GM12878 (cell line): ENCODE results near the gene TBP. TPM values are rescaled to one million over a fixed set of nuclear protein-coding genes. Genes with fewer than 3 reads are reported as not detected.

Experiments used
- ATAC-seq: fragments of 200-7000 bp; cut with Tn5 transposase; 3 replicates; pipeline ENCODE4 v1.9.1; 2020; ENCODE audit warnings: mild to moderate bottlenecking, moderate library complexity
- BruUV-seq: library from RNA; stranded (reverse); fragments of 400-500 nt; replicated peaks from 2 replicates; lab custom pipeline; 2021; lab: Mats Ljungman, UMichigan
- CTCF ChIA-PET: fragments of 300-600 bp; sonication (Branson Sonifier 250); formaldehyde crosslinking; extraction: SDS; loops from one replicate; lab custom pipeline; 2021; ENCODE audit warnings: inconsistent platforms; lab: Yijun Ruan, JAX
- POLR2A ChIA-PET: fragments of 350-600 bp; formaldehyde crosslinking; extraction: SDS; loops from one replicate; lab custom pipeline; 2021; ENCODE audit warnings: inconsistent platforms; lab: Charles Lee
- RAD21 ChIA-PET: fragments of 300-600 bp; sonication (Branson Sonifier 250); formaldehyde crosslinking; loops from one replicate; lab custom pipeline; 2023; ENCODE audit warnings: antibody characterized with exemption; ENCODE audit not compliant: unreplicated experiment; lab: Charles Lee
- SMC1A ChIA-PET: fragments of 300-600 bp; sonication (Branson Sonifier 250); formaldehyde crosslinking; loops from one replicate; lab custom pipeline; 2023; ENCODE audit not compliant: unreplicated experiment, uncharacterized antibody; lab: Charles Lee
- DNase-seq: peaks from one replicate; pipeline ENCODE4 v3.0.0-alpha.2; 2011; ENCODE audit warnings: low read depth, low spot score
- FAIRE-seq: peaks from 3 replicates; lab custom pipeline; 2011; peaks lifted over from hg19 to GRCh38; lab: Jason Lieb, UNC
- H2AFZ ChIP-seq: 2 replicates; pipeline ENCODE4 v1.6.0; 2011; ENCODE audit warnings: low read depth, low read length, control low read depth; ENCODE audit not compliant: control insufficient read depth
- H3K27ac ChIP-seq: 2 replicates; pipeline ENCODE4 v1.5.1; 2011; ENCODE audit warnings: control low read depth; ENCODE audit not compliant: control insufficient read depth, insufficient read depth
- H3K27me3 ChIP-seq, 2 experiments: replicated peaks in 1 of 2; 2 replicates each; pipeline versions ENCODE4 v1.6.0 to v1.6.1; 2011; ENCODE audit warnings: low read length in 1 of 2; ENCODE audit not compliant: control insufficient read depth in 2 of 2, insufficient read depth in 2 of 2
- H3K36me3 ChIP-seq, 2 experiments: 2 replicates each; pipeline ENCODE4 v1.5.1; 2011; ENCODE audit warnings: low read length in 1 of 2; ENCODE audit not compliant: control insufficient read depth in 2 of 2, insufficient read depth in 2 of 2
- H3K4me1 ChIP-seq: 2 replicates; pipeline ENCODE4 v1.6.1; 2011; ENCODE audit warnings: mild to moderate bottlenecking, low read length, moderate library complexity, mixed read lengths; ENCODE audit not compliant: control insufficient read depth, insufficient read depth
- H3K4me2 ChIP-seq: 2 replicates; pipeline ENCODE4 v1.6.0; 2011; ENCODE audit warnings: control low read depth; ENCODE audit not compliant: control insufficient read depth, insufficient read depth
- H3K4me3 ChIP-seq: fragments of 200-600 bp; sonication (generic); 2 replicates; pipeline ENCODE4 v1.5.1; 2016
- H3K79me2 ChIP-seq: 2 replicates; pipeline ENCODE4 v1.6.0; 2011; ENCODE audit warnings: low read length; ENCODE audit not compliant: control insufficient read depth, insufficient read depth
- H3K9ac ChIP-seq: 2 replicates; pipeline ENCODE4 v1.8.0; 2011; ENCODE audit warnings: low read length, control low read depth, mixed read lengths; ENCODE audit not compliant: control insufficient read depth, insufficient read depth
- H3K9me3 ChIP-seq: replicated peaks from 3 replicates; pipeline ENCODE4 v1.5.1; 2011; ENCODE audit warnings: mild to moderate bottlenecking, low read length; ENCODE audit not compliant: control insufficient read depth, insufficient read depth
- H4K20me1 ChIP-seq: 2 replicates; pipeline ENCODE4 v1.6.0; 2011; ENCODE audit not compliant: control insufficient read depth, insufficient read depth
- BCL11A ChIP-seq: IDR thresholded peaks from 2 replicates; pipeline ENCODE4 v1.6.1; 2011; ENCODE audit warnings: low read depth, low read length
- CBX5 ChIP-seq: sonication (generic); IDR thresholded peaks from 2 replicates; pipeline ENCODE4 v1.6.1; 2016; ENCODE audit warnings: low read depth, moderate library complexity, mild to moderate bottlenecking, inconsistent platforms
- CHD4 ChIP-seq: fragments of 200-600 bp; sonication (generic); IDR thresholded peaks from 2 replicates; pipeline ENCODE4 v1.6.1; 2016; ENCODE audit warnings: mild to moderate bottlenecking
- GABPA ChIP-seq: IDR thresholded peaks from 2 replicates; pipeline ENCODE4 v1.6.1; 2014; ENCODE audit warnings: antibody characterized with exemption, low read depth, mild to moderate bottlenecking, inconsistent platforms
- HCFC1 ChIP-seq: fragments of 150-350 bp; IDR thresholded peaks from 2 replicates; pipeline ENCODE4 v1.6.1; 2014; ENCODE audit warnings: low read length
- IRF4 ChIP-seq: IDR thresholded peaks from 2 replicates; pipeline ENCODE4 v1.6.1; 2011; ENCODE audit warnings: low read depth, low read length
- MYC ChIP-seq: IDR thresholded peaks from 2 replicates; pipeline ENCODE4 v1.6.1; 2011; ENCODE audit warnings: mild to moderate bottlenecking, low read length, moderate library complexity, inconsistent platforms; ENCODE audit not compliant: insufficient read depth, insufficient replicate concordance, insufficient read length, severe bottlenecking
- NFIC ChIP-seq: IDR thresholded peaks from 2 replicates; pipeline ENCODE4 v1.6.1; 2012; ENCODE audit warnings: low read depth, mild to moderate bottlenecking, inconsistent platforms, low read length, moderate library complexity
- NFYA ChIP-seq: IDR thresholded peaks from 2 replicates; pipeline ENCODE4 v1.6.1; 2011; ENCODE audit warnings: low read depth, mild to moderate bottlenecking, low read length, improper control_type of control experiment, borderline replicate concordance
- PAX8 ChIP-seq: fragments of 450-650 bp; IDR thresholded peaks from 2 replicates; pipeline ENCODE4 v1.6.1; 2017; ENCODE audit warnings: mild to moderate bottlenecking, moderate library complexity
- PRDM15 ChIP-seq: fragments of 450-650 bp; formaldehyde crosslinking; IDR thresholded peaks from 2 replicates; pipeline ENCODE4 v1.4.0; 2020; ENCODE audit warnings: mild to moderate bottlenecking, moderate library complexity
- SKIL ChIP-seq: fragments of 450-650 bp; IDR thresholded peaks from 2 replicates; pipeline ENCODE4 v1.6.1; 2017; ENCODE audit warnings: mild to moderate bottlenecking, low read depth, inconsistent platforms; ENCODE audit not compliant: poor library complexity, severe bottlenecking
- SUZ12 ChIP-seq: fragments of 200-600 bp; sonication (generic); IDR thresholded peaks from one replicate; pipeline ENCODE4 v1.6.1; 2018; ENCODE audit warnings: antibody characterized with exemption, mild to moderate bottlenecking; ENCODE audit not compliant: unreplicated experiment
- TARDBP ChIP-seq: IDR thresholded peaks from 2 replicates; pipeline ENCODE4 v1.6.1; 2016; ENCODE audit warnings: borderline replicate concordance
- TBL1XR1 ChIP-seq: IDR thresholded peaks from 2 replicates; pipeline ENCODE4 v1.6.1; 2012; ENCODE audit warnings: low read depth, low read length, improper control_type of control experiment
- ZNF207 ChIP-seq: fragments of 450-650 bp; IDR thresholded peaks from 2 replicates; pipeline ENCODE4 v1.6.1; 2014; ENCODE audit warnings: antibody characterized with exemption, mild to moderate bottlenecking, borderline replicate concordance
- ZNF384 ChIP-seq: IDR thresholded peaks from 2 replicates; pipeline ENCODE4 v1.6.1; 2012; ENCODE audit warnings: low read depth, mild to moderate bottlenecking, low read length, improper control_type of control experiment, borderline replicate concordance
- WGBS: methylation state at CpG from one replicate; pipeline ENCODE4 v1.1.6; 2016; ENCODE audit warnings: low lambda C conversion rate; ENCODE audit not compliant: insufficient replicate concordance, insufficient coverage; ENCODE audit errors: missing lambda C conversion rate; 5-methylcytosine and 5-hydroxymethylcytosine counted together
- in situ Hi-C: fragments of 300-500 bp; cut with MboI; formaldehyde crosslinking; loops from 9 replicates; pipeline ENCODE4 v1.14.3; 2018; ENCODE audit warnings: mixed read lengths
- intact Hi-C: fragments of 100-400 bp; cut with micrococcal nuclease; formaldehyde crosslinking; loops from one replicate; pipeline ENCODE4 v1.14.2; 2022; ENCODE audit not compliant: unreplicated experiment
- polyA plus RNA-seq, 11 experiments: library from polyadenylated mRNA; depleted of rRNA in 4 of 11; unstranded in 6 of 11; stranded (reverse) in 5 of 11; fragments of >200 nt; fragmentation: Nextera tagmentation in 4 of 11; fragmentation: Illumina TruSeq in 1 of 11; extraction: Ambion mirVana in 4 of 11; extraction: Trizol in 1 of 11; gene quantifications; 1 replicate in 1 of 11; 2 replicates in 10 of 11; pipeline versions ENCODE4 v1.2.1 to v1.2.3, GENCODE V29; 2011 to 2016; ENCODE audit warnings: inconsistent platforms in 2 of 11, missing spikeins in 2 of 11, low read depth in 1 of 11
- total RNA-seq, 4 experiments: library from RNA; depleted of rRNA in 3 of 4; stranded (reverse); fragments of >200 nt in 3 of 4; fragmentation: Illumina TruSeq in 1 of 4; extraction: Trizol in 1 of 4; gene quantifications; 2 replicates each; pipeline versions ENCODE4 v1.2.1 to v1.2.3, GENCODE V29; 2013 to 2021

TBP gene
- total and polyA plus RNA-seq, 10 of the 15 experiments (the other 5 are each of a cell fraction or from before 2014, with no cell fraction given) = 13.6 to 39.5 (median 26.5) TPM

- Histone ChIP-seq H3K27me3 (no peaks in the 10 kb centered on the region), H3K4me2 (no peak overlapping the region), H4K20me1 (no peaks in the 10 kb centered on the region), H3K27ac (no peak overlapping the region), H3K4me3 (no peak overlapping the region), H3K79me2 (peaks cover 5% of the 10 kb centered on the region), H3K9ac (no peak overlapping the region), H3K9me3 (no peaks in the 10 kb centered on the region), H3K4me1 (no peaks in the 10 kb centered on the region), H2AFZ (no peak overlapping the region), H3K36me3 (peaks cover 12 to 35% of the 10 kb centered on the region in 2 experiments)
- no TSS peak for BruUV-seq
- CTCF ChIA-PET = interaction anchor here (5.0 kb wide), 1 partner anchor 12 kb away, joined by 33 read pairs; no protein-coding TSS in a partner anchor
- RAD21 ChIA-PET = interaction anchor here (1.0 kb wide), 1 partner anchor 11 kb away, joined by 3 read pairs; no protein-coding TSS in a partner anchor
- FAIRE-seq (no peak), ATAC-seq (no peak), DNase-seq (no peak)
- in situ Hi-C loops (no loop called here), intact Hi-C loops (no loop called here)
- WGBS = 96% methylated on average over 10 of the region's 10 CpGs
- SMC1A ChIA-PET = interaction anchor here (1.1 to 4.5 kb wide), 3 partner anchors 9 to 752 kb away, joined by 3 to 24 read pairs (median 4); no protein-coding TSS in a partner anchor
- no peak for TF ChIP-seq TARDBP
- no peak for TF ChIP-seq ZNF207
- TF ChIP-seq CBX5 = no peak
- TF ChIP-seq MYC = no peak
- TF ChIP-seq BCL11A = no peak
- TF ChIP-seq PRDM15 (CRISPR knock-in tag) = no peak
- TF ChIP-seq NFYA = no peak
- TF ChIP-seq SUZ12 = no peak
- no peak for TF ChIP-seq PAX8
- no peak for TF ChIP-seq GABPA
- no peak for TF ChIP-seq TBL1XR1
- TF ChIP-seq ZNF384 = no peak
- TF ChIP-seq SKIL = no peak
- TF ChIP-seq CHD4 = no peak
- no peak for TF ChIP-seq HCFC1
- no peak for TF ChIP-seq NFIC
- no peak for TF ChIP-seq IRF4
- POLR2A ChIA-PET = interaction anchor here (2.8 kb wide), 1 partner anchor 10 kb away, joined by 7 read pairs; no protein-coding TSS in a partner anchor
Measured at GRCh38 chr6:170542031-170542719, 12.0 kb upstream of the TBP start.
